Measurements from ENCODE around the gene VOPP1. TPM values are rescaled to one million over a fixed set of nuclear protein-coding genes. Genes with fewer than 3 reads are reported as not detected.

Gene VOPP1
- total RNA-seq, 1 donor from 2014 or later: 53.7 TPM

GRCh38 chr7:55556031-55556430, 16.3 kb downstream of the VOPP1 start:
- intact Hi-C loops (cut with DNase I): no loop called here
- H3K36me3 ChIP-seq: no peaks in the 10 kb centered on the region
- H3K4me1 ChIP-seq: peaks cover 16% of the 10 kb centered on the region
- DNase-seq (no peak), ATAC-seq (no peak)
- no peaks in the 10 kb centered on the region for H3K27me3 ChIP-seq
- TF ChIP-seq, protein P1, sequence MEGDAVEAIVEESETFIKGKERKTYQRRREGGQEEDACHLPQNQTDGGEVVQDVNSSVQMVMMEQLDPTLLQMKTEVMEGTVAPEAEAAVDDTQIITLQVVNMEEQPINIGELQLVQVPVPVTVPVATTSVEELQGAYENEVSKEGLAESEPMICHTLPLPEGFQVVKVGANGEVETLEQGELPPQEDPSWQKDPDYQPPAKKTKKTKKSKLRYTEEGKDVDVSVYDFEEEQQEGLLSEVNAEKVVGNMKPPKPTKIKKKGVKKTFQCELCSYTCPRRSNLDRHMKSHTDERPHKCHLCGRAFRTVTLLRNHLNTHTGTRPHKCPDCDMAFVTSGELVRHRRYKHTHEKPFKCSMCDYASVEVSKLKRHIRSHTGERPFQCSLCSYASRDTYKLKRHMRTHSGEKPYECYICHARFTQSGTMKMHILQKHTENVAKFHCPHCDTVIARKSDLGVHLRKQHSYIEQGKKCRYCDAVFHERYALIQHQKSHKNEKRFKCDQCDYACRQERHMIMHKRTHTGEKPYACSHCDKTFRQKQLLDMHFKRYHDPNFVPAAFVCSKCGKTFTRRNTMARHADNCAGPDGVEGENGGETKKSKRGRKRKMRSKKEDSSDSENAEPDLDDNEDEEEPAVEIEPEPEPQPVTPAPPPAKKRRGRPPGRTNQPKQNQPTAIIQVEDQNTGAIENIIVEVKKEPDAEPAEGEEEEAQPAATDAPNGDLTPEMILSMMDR (IDR thresholded peaks at IDR 0.05): no peak
- H3K4me3 ChIP-seq: no peak overlapping the region
- H3K9me3 ChIP-seq: no peaks in the 10 kb centered on the region
- H3K27ac ChIP-seq: no peak overlapping the region

DNA sequence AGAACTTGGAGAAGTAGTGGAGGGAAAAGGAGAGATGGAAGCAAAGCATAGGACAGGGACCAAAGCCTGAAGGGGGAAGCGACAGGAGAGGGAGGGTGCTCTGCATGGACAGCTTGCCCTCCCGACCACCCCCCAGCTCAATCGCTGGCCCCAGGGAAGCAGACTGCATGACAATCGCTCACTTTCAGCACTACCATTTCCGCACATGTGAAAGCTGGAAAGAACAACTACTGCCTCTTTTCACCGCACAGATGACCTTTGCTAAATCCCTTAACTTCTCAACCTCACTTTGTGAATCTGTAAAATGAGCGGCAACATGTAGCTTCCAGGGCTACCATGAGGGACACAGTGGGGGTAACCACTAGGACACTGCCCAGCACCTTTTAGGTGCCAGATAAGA, 17.1 kb downstream of the VOPP1 start:
- Histone ChIP-seq H3K4me3 (no peak overlapping the region), H3K36me3 (no peaks in the 10 kb centered on the region), H3K27me3 (no peaks in the 10 kb centered on the region), H3K9me3 (no peaks in the 10 kb centered on the region), H3K27ac (no peak overlapping the region), H3K4me1 (peaks cover 16% of the 10 kb centered on the region)
- intact Hi-C loops (cut with DNase I): no loop called here
- no peak for ATAC-seq
- no peak for DNase-seq
- TF ChIP-seq, protein P1 (IDR thresholded peaks at IDR 0.05): no peak

DNA sequence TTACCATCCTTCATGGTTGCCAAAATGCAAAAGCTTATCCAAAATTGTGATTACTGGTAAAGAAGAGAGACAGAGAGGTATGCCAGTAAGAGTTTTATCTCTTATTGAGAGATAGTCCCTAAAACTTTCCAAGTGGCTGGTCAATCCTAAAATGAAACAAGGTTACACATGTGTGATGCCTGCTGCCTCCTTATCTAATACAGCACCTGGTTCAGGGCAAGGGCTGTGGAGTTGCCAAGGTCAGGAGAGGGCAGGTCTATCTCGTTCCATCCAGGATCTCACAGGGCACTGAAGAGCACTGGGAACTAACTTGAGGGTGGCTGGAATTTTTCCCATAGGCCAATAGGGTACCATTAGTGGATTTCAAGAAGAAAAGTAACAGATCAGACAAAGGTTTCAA, 18.3 kb downstream of the VOPP1 start:
- no peak for DNase-seq
- no peak for ATAC-seq
- H3K36me3 ChIP-seq: no peaks in the 10 kb centered on the region
- TF ChIP-seq, protein P1 (IDR thresholded peaks at IDR 0.05): no peak
- no peak overlapping the region for H3K27ac ChIP-seq
- H3K4me1 ChIP-seq: peaks cover 23% of the 10 kb centered on the region
- no peaks in the 10 kb centered on the region for H3K27me3 ChIP-seq
- H3K4me3 ChIP-seq: no peak overlapping the region
- intact Hi-C loops (cut with DNase I): no loop called here
- H3K9me3 ChIP-seq: no peaks in the 10 kb centered on the region

DNA sequence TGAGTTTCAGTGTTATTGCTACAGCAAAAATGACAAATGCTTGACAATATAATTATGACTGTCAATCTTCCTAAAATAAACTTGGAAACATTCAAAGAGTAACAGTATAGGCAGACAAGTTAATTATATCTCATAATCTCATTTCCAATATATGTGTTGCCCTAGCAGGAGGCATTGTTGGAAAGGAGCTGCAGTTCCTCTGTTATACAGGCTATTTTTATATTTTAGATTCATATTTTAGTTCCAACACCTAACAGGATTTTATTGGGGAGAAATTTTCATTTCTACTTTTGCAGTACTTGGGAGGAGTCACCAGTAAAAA, 19.3 kb downstream of the VOPP1 start:
- peaks cover 23% of the 10 kb centered on the region for H3K4me1 ChIP-seq
- ATAC-seq: no peak
- intact Hi-C loops (cut with DNase I): no loop called here

GRCh38 chr7:55552320-55553023, 19.8 kb downstream of the VOPP1 start:
- TF ChIP-seq, protein P1 (IDR thresholded peaks at IDR 0.05): no peak
- peak; percentile 70 for ATAC-seq
- intact Hi-C loops (cut with DNase I): no loop called here
- no peaks in the 10 kb centered on the region for H3K27me3 ChIP-seq
- no peak for DNase-seq
- H3K4me1 ChIP-seq: peaks cover 23% of the 10 kb centered on the region
- no peak overlapping the region for H3K4me3 ChIP-seq
- no peak overlapping the region for H3K27ac ChIP-seq
- no peaks in the 10 kb centered on the region for H3K36me3 ChIP-seq
- H3K9me3 ChIP-seq: no peaks in the 10 kb centered on the region

More for the DNA sequence above, 19.3 kb downstream of the VOPP1 start:
- Histone ChIP-seq H3K4me3 (no peak overlapping the region), H3K36me3 (no peaks in the 10 kb centered on the region), H3K9me3 (no peaks in the 10 kb centered on the region), H3K27ac (no peak overlapping the region), H3K27me3 (no peaks in the 10 kb centered on the region)
- TF ChIP-seq, protein P1 (IDR thresholded peaks at IDR 0.05): no peak
- no peak for DNase-seq
